GM23338 (cell line): ENCODE measurements around the gene TANGO2.

ENCODE experiments used
- CTCF ChIP-seq, 2 experiments: fragments of 200-600 bp in 1 of 2; sonication (generic) in 1 of 2; conservative IDR thresholded peaks; 2 replicates each; pipeline versions ENCODE4 v1.5.1 to v1.6.1; 2016 to 2017; ENCODE audit warnings: antibody characterized with exemption in 2 of 2, low read depth in 2 of 2, mild to moderate bottlenecking in 2 of 2, moderate library complexity in 1 of 2
- ETS1 ChIP-seq: IDR thresholded peaks from 2 replicates; pipeline ENCODE4 v1.6.1; 2016; ENCODE audit warnings: antibody characterized with exemption
- EZH2 ChIP-seq: fragments of 200-600 bp; sonication (generic); IDR thresholded peaks from one replicate; pipeline ENCODE4 v1.8.0; 2017; ENCODE audit warnings: antibody characterized with exemption, mild to moderate bottlenecking, low read depth; ENCODE audit not compliant: unreplicated experiment
- EZH2phosphoT487 ChIP-seq: fragments of 200-600 bp; sonication (generic); IDR thresholded peaks from one replicate; pipeline ENCODE4 v1.8.1; 2018; ENCODE audit warnings: antibody characterized with exemption; ENCODE audit not compliant: unreplicated experiment
- JUNB ChIP-seq: IDR thresholded peaks from one replicate; pipeline ENCODE4 v1.6.1; 2016; ENCODE audit warnings: antibody characterized with exemption; ENCODE audit not compliant: unreplicated experiment
- POLR2AphosphoS5 ChIP-seq: IDR thresholded peaks from 2 replicates; pipeline ENCODE4 v1.6.1; 2016; ENCODE audit warnings: antibody characterized with exemption, low read depth
- REST ChIP-seq: IDR thresholded peaks from one replicate; pipeline ENCODE4 v1.6.1; 2018; ENCODE audit warnings: antibody characterized with exemption; ENCODE audit not compliant: unreplicated experiment
- STAT1 ChIP-seq: IDR thresholded peaks from one replicate; pipeline ENCODE4 v1.6.1; 2016; ENCODE audit warnings: antibody characterized with exemption; ENCODE audit not compliant: unreplicated experiment

- TF ChIP-seq EZH2 (no peak), JUNB (no peak), REST (no peak), CTCF (conservative IDR thresholded peaks at IDR 0.05; ENCODE audit: low read depth in 2 of 2) (no peak), STAT1 (no peak), EZH2phosphoT487 (no peak), ETS1 (no peak), POLR2AphosphoS5 (no peak)
Measured at GRCh38 chr22:20086763-20087162, 65.9 kb downstream of the TANGO2 start.
